ENCODE measurements around the gene UBTD1.
"Not testable (repeated sequence)": the region's sequence is repeated elsewhere in the genome, so short reads cannot be mapped to it uniquely, and the experiment has no call there.

Gene UBTD1

DNA sequence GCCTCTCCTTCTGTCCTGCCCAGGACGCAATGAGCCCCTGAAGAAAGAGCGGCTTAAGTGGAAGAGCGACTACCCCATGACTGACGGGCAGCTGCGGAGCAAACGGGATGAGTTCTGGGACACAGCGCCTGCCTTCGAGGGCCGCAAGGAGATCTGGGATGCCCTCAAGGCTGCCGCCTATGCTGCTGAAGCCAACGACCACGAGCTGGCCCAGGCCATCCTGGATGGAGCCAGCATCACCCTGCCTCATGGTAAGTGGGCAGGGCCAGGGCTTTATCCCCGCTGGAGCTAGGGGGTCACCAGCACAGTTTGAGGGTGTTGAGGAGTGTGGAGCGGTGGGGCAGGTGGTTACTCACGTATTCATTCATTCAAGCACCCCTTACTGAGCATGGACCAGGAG lies 69.2 kb downstream of the UBTD1 start:
- DNase-seq, result no peak

GRCh38 chr10:97570146-97570788 lies 71.5 kb downstream of the UBTD1 start:
- no peak for DNase-seq

DNA sequence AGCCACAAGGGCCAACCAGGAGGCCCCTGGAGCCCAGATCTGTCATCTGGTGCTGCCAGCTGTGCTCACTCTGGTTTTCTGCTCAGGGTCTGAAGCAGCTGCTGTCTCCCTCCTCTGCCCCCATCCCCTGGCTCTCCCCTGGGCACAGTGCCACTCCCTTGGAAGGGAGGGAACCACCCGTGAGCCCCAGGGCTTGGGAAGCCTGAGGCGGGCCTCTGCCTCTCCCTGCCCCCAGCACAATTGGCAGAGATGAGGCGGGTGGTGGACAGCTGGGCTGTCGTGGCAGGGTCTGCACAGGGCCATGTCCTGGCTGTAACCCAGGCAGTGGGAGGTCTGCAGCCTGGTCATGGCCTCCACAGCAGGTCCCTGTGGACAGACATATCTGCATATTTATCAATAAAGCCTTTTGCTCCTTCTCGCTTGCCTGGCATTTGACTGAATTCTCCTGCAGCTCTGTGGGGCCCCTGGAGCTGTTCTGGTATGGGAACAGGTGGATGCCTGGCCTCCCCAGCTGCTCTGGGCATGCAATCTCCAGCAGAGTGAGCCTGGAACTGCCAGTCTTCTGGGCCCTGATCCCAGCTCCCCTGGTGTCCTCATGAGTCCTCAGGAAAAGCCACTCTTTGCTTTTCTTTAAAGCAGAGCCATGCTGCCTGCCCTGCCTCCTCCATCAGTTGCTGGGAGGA lies 72.2 kb downstream of the UBTD1 start:
- no peak for DNase-seq

GRCh38 chr10:97571622-97572021 lies 72.9 kb downstream of the UBTD1 start:
- DNase-seq, result no peak

GRCh38 chr10:97572214-97572989 lies 73.7 kb downstream of the UBTD1 start, which contains the start of gene ANKRD2:
ANKRD2 (plus strand) TSS chr10:97572779; CDS start chr10:97572789, 10 bp downstream.
- peak; percentile 73 for DNase-seq

DNA sequence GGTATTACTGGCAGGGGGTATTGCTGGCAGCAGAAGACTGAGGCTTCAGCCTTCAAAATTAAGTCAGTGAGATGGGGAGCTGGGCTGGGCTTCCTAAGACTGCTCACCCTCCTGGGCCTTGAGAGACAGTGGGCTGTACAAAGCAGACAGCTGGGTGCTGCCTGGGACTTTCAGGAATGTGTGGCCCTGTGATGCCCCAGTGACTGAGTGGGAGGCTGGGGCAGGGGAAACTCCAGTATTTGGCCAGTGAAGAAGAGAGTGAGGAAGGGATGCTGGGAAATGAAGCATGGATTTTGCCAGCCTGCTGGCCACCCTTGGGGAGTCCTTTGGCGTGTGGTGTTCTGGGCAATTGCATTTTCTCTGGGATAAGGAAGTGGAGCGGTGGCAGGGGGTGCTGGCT lies 74.3 kb downstream of the UBTD1 start:
- no peak for DNase-seq

DNA sequence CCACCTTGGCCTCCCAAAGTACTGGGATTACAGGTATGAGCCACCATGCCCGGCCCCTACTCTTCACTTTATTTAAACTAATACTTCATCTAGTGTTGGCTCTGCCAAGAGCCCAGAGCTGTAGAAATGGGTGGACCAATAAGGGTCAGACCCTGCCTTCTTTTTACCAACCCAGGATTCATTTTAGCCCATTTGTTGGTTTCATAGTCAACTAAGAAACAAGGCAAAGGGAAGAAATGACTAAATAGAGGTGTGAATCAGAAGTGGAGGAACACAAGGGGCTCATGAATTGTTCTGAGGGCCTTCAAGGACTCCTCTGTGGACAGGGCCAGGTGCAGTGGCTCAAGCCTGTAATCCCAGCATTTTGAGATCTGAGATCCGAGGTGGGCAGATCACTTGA lies 74.9 kb downstream of the UBTD1 start:
- no peak for DNase-seq

- no peak for DNase-seq
Observed at GRCh38 chr10:97574374-97575126, 75.8 kb downstream of the UBTD1 start.

- no peak for DNase-seq
Observed at GRCh38 chr10:97575127-97575668, 76.5 kb downstream of the UBTD1 start.

DNA sequence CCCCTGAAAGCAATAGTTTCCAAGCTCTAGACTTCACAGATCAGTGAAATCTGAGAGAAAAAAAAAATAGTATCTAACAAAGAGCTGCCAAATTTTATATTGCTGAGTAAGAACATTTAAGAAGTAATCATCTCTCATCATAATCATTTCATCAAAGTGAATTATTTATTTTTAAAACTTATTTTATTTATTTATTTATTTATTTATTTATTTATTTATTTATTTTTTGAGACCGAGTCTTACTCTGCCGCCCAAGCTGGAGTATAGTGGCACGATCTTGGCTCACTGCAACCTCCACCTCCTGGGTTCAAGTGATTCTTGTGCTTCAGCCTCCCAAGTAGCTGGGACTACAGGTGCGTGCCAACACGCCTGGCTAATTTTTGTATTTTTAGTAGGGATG lies 77.8 kb downstream of the UBTD1 start:
- DNase-seq, result not testable (repeated sequence)

DNA sequence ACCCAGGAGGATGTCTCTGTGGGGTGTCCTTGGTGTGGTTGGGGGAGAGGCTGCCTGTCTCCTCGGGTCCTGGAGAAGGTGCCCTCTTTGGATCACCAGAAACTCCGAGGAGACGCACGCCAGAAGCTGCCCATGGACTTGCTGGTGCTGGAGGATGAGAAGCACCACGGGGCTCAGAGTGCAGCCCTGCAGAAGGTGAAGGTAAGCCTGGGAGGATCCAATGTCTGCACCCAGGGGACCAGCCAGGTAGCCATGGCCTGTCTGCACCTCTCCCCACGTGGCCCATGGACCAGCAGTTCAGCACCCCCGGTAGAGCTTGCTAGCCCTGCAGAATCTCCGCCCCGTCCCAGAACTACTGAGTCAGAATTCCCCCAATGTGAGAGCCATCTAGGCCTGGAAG lies 79.0 kb downstream of the UBTD1 start:
- DNase-seq, result no peak

GRCh38 chr10:97578171-97578844 lies 79.6 kb downstream of the UBTD1 start:
- DNase-seq, result no peak

DNA sequence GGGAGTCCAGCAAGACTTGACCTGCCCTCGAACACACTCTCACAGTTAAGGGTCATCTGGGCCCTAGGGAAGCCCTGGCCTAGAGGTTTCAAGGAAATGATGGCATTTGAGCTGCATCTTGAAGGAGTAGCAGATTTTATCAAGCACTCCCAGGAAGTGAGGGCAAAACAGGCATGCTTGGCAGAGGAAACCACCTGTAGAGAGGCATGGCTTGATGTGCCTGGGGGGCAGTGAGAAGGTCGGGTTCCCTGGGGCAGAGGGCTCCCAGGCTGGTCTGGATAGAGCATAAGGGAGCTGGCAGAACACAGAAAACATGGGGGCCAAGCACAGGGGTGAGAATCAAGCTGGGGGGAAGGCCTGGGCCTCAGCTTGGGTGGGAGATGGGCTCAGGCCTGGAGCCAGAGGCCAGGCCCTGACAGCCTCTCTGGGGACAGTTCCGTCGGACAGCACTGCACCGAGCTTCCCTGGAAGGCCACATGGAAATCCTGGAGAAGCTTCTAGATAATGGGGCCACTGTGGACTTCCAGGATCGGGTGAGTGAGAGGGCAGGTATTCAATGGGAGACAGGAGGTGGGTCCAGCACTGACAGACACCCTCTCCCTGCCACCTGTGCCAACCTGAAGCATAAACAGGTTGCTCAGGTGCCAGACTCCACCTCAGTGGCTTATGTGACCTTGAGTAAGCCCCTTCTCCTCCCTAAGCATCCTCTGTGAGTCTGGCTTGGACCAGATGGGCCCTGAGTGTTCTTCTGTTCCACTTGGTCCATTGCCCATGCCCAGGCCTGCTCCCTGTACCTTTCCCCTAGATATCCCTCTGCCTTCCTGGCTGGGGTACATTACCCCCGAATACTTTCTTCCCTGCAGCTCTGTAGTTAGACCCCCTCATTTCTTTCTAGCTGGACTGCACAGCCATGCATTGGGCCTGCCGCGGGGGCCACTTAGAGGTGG lies 82.0 kb downstream of the UBTD1 start:
- no peak for DNase-seq

DNA sequence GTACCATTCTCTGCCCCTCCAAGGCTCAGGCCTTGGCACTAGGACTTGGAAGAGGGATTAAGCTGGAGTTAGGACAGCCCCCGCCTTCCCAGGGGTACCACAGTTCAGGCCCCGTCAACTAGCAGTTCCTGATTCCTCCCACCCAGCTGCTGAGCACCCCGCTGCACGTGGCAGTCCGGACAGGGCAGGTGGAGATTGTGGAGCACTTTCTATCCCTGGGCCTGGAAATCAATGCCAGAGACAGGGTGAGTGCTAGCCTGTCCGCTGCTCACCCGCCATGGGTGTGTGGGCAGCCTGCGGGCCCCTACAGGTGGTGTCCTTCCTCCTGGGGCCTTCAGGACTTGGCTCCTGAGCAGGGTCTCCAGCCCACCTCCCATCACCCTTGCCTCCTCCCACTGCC lies 83.4 kb downstream of the UBTD1 start:
- DNase-seq, result no peak

DNA sequence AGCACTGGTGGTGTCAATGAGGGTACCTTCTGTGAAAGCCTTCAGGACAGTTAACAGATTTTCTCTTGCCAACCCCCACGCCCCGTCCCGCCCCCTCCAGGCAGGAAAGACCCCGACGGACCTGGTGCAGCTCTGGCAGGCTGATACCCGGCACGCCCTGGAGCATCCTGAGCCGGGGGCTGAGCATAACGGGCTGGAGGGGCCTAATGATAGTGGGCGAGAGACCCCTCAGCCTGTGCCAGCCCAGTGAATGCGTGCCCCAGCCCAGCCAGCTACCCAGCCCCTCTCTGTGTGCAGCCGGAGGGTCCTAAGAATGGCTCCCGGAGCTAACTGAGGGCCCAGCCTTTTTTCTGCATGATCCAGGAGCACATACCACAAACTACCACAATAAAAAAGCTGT lies 84.8 kb downstream of the UBTD1 start:
- no peak for DNase-seq

DNA sequence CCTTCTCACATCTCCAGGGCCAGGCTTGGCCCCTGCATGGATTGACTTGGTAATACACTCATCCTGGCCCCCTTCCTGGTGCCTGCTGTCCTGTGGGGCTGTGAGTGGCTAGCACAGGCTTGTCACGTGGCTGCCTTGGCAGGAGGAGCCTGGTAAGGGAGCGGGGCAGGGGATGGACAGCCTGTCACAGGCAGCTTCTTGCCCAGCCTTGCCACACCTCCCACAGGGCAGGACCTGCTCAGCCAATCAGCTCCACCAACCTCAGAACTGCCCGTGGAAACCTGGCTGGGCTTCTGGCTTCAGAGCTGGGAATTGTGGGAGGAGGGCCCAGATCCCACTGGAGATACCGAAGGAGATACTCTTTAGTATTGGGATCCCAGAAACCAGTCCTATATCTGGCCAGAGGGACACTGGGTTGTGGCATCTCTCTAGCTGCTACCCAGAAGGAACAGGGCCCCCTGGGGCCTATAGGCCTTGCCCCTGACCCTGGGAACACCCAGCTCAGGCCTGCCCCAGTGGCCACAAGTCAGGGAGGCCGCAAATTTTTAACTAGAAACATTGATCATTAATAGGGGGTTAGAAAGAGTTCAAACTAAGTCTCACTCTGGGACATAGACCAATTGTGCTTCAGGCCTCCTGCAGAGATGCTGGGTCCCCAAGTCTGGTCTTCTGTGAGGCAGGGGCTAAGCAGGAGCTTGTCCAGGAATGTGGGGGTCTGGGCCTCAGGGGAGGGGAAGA lies 85.5 kb downstream of the UBTD1 start, which contains the start of gene HOGA1:
Gene HOGA1, plus strand, starts transcription at position 330 of the 738 bp plus-strand sequence. Its CDS starts 315 bp downstream, at position 645.
- DNase-seq, result no peak

DNA sequence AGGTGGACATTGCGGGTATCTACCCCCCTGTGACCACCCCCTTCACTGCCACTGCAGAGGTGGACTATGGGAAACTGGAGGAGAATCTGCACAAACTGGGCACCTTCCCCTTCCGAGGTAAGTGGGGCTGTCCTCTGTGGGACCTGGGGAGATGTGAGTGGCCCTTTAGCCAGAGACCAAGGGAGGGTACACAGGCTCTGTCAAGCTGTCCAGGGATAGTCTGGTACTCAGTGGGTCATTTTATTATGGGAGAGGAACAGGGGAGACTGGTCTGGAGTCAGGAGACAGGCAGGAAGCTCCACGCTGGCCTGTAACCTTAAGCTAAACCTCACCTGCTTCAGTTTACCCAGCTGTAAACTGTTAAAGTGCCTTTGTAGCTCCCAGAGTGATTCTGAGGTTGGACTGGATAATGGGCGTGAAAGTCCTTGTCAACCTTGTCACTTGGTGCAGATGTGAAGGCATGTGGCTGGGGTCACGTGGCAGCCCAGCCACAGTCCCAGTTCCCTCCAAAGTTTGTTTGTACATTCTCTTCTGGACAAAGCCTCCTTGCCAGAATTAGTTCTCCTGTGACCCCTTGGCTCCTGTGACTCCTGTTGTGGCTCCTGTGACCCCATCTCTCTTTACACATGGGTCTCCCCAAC lies 86.2 kb downstream of the UBTD1 start:
- DNase-seq, result no peak

DNA sequence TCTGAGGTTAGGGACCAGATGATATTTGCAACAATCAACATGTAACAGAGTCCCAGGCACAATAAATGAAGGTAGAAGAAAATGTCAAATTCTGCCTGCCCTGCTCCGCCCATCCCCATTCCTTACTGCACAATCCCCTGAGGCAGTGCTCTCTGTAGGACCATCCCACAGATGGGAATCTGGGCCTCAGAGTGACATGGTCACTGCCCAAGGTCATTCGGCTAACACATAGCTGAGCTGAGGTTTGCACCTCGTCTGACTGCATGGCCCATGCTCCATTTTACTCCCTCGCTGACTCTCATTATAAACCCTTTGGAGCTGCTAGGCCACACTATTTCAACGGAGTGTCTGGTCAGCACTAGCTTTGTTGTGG lies 86.7 kb downstream of the UBTD1 start:
- no peak for DNase-seq

- DNase-seq, result no peak
Observed at GRCh38 chr10:97587183-97587582, 88.5 kb downstream of the UBTD1 start.

GRCh38 chr10:97589479-97589878 lies 90.8 kb downstream of the UBTD1 start, which contains the start of gene C10orf62:
C10orf62 (plus strand) TSS chr10:97589721; CDS start chr10:97589898, 177 bp downstream.
- no peak for DNase-seq

Measured in activated CD8-positive, alpha-beta memory T cell treated with anti-CD3 and anti-CD28 coated beads, Interleukin-2, amount 50 U/mL, for 48 hours (primary cell).